Measurements from ENCODE around the gene KBTBD4. TPM values are rescaled to one million over a fixed set of nuclear protein-coding genes. Genes with fewer than 3 reads are reported as not detected.

Gene KBTBD4
- total RNA-seq: 16.9 and 22.5 TPM in 2 replicates
- 18.6 and 23.9 TPM in 2 replicates for polyA plus RNA-seq

DNA sequence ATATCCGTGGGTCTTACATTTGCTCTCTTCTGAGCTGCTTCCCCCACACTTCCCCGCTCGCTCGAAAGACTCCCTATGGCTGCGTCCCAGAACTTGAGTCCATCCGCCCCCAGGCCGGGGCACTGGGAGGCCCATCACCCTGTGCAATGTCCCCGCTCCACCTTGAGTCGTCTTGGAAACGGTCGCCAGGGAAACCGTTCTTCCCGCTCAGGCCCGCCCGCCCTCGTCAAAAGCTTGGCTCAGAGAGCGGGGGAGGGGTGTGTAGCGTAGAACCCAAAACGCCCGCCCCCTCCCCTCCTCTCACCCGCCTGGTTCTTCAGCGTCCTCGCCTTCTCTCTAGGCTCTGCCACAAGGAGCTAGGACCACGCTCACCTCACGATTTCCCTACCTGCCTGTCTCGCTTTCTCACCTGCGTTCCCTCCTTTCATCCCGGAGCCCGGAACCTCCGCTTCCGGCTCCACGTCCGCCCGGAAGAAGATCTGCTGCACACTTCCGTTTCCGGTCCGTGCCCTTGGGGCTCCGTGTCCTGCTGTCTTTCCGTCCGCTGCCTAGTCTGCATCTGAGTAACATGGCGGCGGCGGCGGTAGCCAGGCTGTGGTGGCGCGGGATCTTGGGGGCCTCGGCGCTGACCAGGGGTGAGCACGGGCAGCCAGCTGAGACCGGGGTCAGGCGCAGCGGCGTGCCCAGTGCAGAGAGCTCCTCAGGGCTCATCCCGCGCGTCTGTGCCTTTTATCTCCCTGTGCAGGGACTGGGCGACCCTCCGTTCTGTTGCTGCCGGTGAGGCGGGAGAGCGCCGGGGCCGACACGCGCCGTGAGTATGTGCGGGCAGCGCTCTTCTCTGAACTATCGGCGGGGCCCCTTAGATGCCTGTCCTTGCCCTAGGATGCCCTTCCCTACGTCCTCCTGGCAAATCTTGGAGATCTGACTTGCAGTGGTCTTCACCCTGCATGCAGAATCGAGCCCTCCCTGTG lies at the start of gene KBTBD4, which contains the start of gene NDUFS3:
TSS of gene KBTBD4 (minus strand) at position 447 of the 971 bp plus-strand sequence. CDS start at position 428, 19 bp downstream.
TSS of gene NDUFS3 (plus strand) at position 551 of the 971 bp plus-strand sequence. CDS start at position 569, 18 bp downstream.
- H3K27ac ChIP-seq: peak within 1 kb of the TSS; percentile 91
- no peak for TF ChIP-seq CTCF (IDR thresholded peaks at IDR 0.05; ENCODE audit: low read depth, low read length)
- peak within 1 kb of the TSS; percentile 92 for H3K4me3 ChIP-seq
- no peaks in the 10 kb centered on the region for H3K27me3 ChIP-seq
- H3K4me1 ChIP-seq (ENCODE audit: low read depth): peaks cover 12% of the 10 kb centered on the region
- peak; percentile 92 to 94 for DNase-seq (ENCODE audit: low read depth in 1 of 2, low spot score in 1 of 2)
- no peaks in the 10 kb centered on the region for H3K9me3 ChIP-seq (ENCODE audit: low read depth)
- peaks cover 43% of the 10 kb centered on the region for H3K36me3 ChIP-seq

DNA sequence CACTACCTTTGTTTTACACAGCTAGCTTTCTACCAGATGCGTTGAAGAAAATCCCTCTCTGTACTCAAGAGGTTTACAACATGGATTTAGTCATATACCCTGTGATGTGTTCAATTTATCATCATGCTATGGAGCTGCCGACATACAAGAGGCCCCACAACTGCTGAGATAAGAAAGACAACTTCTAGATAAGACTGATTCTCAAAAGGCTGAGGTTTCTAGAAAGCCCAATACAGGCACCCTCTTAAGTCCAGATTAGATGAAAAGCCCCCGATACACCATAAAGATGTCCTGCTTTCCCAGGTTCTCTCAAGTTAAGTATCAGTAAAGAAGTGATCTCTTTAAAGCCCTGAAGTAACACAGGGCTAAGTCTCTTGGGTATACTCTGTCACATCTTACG lies 49.3 kb upstream of the KBTBD4 start:
- Histone ChIP-seq H3K27me3 (no peaks in the 10 kb centered on the region), H3K36me3 (peaks cover 45% of the 10 kb centered on the region), H3K27ac (peak overlapping the region; percentile 64), H3K4me1 (ENCODE audit: low read depth) (peaks cover 18% of the 10 kb centered on the region), H3K4me3 (no peak overlapping the region), H3K9me3 (ENCODE audit: low read depth) (no peaks in the 10 kb centered on the region)
- TF ChIP-seq CTCF (IDR thresholded peaks at IDR 0.05; ENCODE audit: low read depth, low read length): no peak
- peak in 1 of 2 donors; percentile 18 for DNase-seq (ENCODE audit: low read depth in 1 of 2, low spot score in 1 of 2)

DNA sequence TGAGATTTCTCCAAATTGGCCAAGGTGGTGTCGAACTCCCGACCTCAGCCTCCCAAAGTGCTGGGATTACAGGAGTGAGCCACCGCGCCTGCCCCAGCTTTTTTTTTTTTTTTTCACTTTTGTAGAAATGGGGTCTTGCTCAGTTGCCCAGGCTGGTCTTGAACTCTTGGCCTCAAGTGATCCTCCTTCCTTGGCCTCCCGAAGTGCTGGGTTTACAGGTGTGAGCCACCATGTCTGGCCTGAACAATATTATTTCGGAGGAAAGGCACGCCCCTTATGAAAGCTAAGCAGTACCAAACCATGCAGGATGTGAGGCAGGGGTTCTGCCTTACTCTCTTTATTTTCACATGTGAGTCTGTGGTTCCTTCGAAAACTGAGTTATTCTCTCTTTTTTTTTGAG lies 47.5 kb upstream of the KBTBD4 start:
- Histone ChIP-seq H3K27me3 (no peaks in the 10 kb centered on the region), H3K4me1 (ENCODE audit: low read depth) (peaks cover 14% of the 10 kb centered on the region), H3K9me3 (ENCODE audit: low read depth) (no peaks in the 10 kb centered on the region), H3K27ac (no peak overlapping the region), H3K4me3 (no peak overlapping the region), H3K36me3 (peaks cover 55% of the 10 kb centered on the region)
- no peak for TF ChIP-seq CTCF (IDR thresholded peaks at IDR 0.05; ENCODE audit: low read depth, low read length)
- no peak for DNase-seq (ENCODE audit: low read depth in 1 of 2, low spot score in 1 of 2)

GRCh38 chr11:47620836-47621378 lies 42.1 kb upstream of the KBTBD4 start:
- Histone ChIP-seq H3K27ac (no peak overlapping the region), H3K9me3 (ENCODE audit: low read depth) (no peaks in the 10 kb centered on the region), H3K4me3 (no peak overlapping the region), H3K27me3 (no peaks in the 10 kb centered on the region), H3K4me1 (ENCODE audit: low read depth) (no peaks in the 10 kb centered on the region), H3K36me3 (peaks cover 52% of the 10 kb centered on the region)
- TF ChIP-seq CTCF (IDR thresholded peaks at IDR 0.05; ENCODE audit: low read depth, low read length): no peak
- DNase-seq (ENCODE audit: low read depth in 1 of 2, low spot score in 1 of 2): no peak

- no peaks in the 10 kb centered on the region for H3K4me1 ChIP-seq (ENCODE audit: low read depth)
- H3K9me3 ChIP-seq (ENCODE audit: low read depth): no peaks in the 10 kb centered on the region
- H3K4me3 ChIP-seq: no peak overlapping the region
- no peaks in the 10 kb centered on the region for H3K27me3 ChIP-seq
- peak overlapping the region; percentile 14 for H3K27ac ChIP-seq
- no peak for TF ChIP-seq CTCF (IDR thresholded peaks at IDR 0.05; ENCODE audit: low read depth, low read length)
- peak in 1 of 2 donors; percentile 46 for DNase-seq (ENCODE audit: low read depth in 1 of 2, low spot score in 1 of 2)
- peaks cover 23% of the 10 kb centered on the region for H3K36me3 ChIP-seq
Observed at GRCh38 chr11:47617417-47617809, 38.6 kb upstream of the KBTBD4 start.

Measured in cardiac muscle cell (in vitro differentiated cells and primary cell).